HG03159 (cell line): ENCODE measurements around the gene CD74.

Source experiments
- ATAC-seq: cut with Tn5 transposase; IDR thresholded peaks from one replicate; pipeline ENCODE4 v1.9.1; 2021; ENCODE audit warnings: mild to moderate bottlenecking, moderate library complexity; ENCODE audit not compliant: unreplicated experiment

Gene CD74

GRCh38 chr5:150397782-150398721, 14.7 kb downstream of the CD74 start:
- no peak for ATAC-seq

DNA sequence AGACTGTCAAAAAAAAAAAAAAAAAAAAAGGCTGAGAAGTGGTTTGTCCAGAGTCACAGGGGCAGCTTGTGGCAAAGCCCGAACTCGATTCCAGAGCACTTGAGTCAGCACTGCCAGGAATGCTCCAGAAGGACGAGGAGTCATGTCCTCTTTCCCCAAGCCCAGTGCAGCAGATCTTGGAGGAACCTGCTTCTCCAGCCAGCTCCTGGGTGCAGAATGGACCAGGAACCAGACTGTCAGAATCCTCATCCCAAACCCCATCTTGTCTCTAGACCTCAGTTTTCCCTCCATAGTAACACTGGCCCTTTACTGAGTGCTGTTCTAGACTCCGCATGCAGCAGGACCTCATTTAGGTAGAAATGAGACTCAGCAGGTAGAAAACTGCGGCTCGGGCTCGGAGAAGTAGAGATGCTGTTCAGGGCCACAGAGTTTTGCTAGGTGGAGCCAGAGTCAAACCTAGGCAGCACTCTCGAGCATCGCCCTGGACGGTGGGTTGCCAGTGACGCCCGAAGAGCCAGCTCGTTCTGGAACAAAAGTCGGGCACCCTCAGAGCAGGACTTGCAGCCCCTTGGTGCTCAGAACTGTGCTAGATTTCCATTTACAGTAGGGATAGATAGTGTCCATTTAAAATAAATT, 15.4 kb downstream of the CD74 start:
- ATAC-seq = no peak

- ATAC-seq = no peak
Measured at GRCh38 chr5:150396267-150396666, 16.4 kb downstream of the CD74 start.

- no peak for ATAC-seq
Measured at GRCh38 chr5:150395688-150395975, 17.1 kb downstream of the CD74 start.

DNA sequence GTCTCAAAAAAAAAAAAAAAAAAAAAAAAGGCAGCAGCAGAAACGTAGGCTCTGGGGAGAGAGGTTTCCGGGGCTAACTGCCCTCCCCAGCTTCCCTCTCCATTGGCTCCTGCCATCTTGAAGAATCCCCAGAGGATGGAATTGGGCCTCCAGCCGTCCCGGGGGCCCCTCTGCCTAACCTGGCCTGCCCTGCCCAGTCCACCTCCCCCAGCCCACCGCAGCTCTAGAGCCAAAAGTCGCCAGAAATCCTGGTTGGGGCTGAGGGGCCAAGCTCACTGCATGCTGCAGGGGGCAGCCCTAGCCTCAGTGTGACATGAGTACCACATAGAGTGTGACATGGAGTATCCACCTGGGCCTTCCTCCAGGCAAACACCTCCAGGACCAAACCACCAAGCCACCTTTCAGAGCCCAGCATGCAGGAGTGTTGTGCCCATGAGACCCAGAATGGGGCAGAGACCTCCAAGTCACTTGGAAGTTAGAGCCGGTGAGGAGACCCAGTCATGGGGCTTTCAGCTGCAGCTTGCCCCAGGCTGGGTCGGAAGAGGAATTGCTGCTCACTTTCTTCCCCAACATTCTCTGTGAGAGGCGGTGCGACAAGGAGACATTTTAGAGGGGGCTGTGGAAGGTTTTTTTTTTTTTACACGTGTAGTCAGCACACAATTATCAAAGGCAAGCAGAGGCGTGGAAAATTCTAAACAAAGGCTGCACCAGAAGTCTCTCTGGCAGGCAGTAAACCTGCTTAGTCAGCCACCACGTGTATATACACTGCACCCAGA, 17.6 kb downstream of the CD74 start:
- ATAC-seq = no peak

DNA sequence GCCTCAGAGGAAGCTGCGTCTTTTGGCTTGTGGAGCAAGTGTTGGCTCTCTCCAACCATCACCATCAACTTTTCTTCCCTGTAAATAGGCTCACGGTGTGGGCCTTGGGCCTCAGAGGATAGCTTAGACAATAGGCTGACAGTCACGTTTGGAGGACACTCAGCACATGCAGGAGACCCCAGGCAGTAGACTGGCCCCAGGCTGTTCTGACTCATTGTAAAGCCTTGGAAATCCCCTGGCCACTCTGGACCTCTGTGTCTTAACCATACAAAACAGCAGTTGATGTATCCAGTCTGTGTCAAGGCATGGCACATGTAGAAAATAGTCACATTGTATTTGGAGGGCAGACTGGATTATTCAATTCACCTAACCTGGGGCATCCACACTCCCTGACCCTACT, 18.6 kb downstream of the CD74 start:
- no peak for ATAC-seq

GRCh38 chr5:150393096-150393645, 19.5 kb downstream of the CD74 start:
- no peak for ATAC-seq

- ATAC-seq = no peak
Measured at GRCh38 chr5:150392680-150393079, 20.0 kb downstream of the CD74 start.

- no peak for ATAC-seq
Measured at GRCh38 chr5:150391986-150392385, 20.7 kb downstream of the CD74 start.

DNA sequence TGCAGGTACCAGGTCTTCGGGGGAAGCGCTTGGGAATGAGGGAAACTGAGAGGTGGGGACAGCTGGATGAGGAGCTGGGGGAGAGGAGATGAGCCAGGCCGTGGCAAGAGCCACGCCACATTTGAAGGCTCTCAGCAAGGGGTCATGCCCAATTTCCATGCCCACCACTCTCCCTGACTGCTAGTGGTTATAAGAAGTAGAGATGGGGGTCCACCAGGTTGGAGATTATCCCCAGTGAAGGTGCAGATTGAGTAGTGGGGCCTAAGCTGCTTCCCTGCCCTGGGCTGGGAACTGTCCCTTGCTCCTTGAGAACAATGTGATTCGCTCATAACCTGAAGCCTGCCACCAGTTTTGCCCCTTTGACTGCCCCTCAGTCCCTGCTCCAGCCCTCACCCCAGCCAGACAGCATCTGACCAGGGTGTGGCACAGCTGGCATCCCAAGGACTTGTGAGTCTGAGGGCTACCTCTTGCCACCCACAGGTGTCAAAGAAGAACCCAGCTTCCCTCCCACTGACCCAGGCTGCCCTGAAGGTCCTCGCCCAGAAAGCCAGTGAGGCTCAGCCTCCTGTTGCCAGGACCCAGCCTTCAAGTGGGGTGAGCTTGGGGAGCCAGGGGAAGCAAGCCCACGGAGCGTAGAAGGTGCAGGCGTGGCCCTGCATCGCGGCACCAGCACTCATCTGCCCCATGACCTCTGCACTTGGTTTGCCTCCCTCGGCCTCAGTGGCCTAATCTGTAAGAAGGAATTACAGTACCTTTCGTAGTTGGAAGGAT, 21.5 kb downstream of the CD74 start:
- ATAC-seq = no peak

GRCh38 chr5:150389531-150390266, 23.0 kb downstream of the CD74 start:
- ATAC-seq = no peak

DNA sequence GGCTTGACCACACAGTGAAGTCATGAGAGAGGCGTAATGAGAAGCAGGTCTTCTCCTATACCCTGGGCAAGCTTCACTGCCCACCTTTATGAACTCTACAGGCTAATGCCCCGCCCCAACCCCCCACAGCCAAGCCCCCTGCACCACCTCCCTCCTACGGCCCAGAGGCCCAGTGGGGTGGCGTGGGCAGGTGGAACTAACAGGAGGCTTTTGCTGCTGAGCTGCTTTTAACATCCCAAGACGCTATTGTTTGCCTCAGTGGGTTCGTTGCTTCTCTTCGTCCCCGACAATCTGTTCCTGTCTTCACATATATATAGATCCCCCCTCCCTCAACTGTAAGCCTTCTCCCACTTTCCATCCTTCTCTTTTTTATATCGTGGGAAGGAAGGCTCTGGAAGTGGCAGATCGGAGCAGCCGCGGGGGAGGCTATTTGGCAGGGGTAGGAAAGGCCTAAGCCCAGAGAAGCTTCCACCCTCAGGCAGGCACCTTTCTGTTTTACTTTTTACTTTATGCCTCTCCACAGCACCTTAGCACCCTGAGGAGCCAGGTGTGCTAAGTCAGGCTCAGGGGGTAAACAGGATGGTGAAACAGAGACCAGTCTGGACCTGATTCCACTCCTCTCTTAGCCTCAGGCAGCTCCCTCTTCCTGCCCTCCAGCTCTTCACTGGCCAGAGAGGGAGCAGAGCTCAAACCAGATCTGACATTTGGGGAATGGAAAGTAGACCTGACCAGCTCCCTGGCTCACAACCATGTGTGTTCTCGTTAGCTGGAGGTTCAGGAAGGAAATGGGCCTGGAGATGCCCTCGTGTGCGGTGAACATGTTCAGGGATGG, 26.5 kb downstream of the CD74 start:
- ATAC-seq = no peak

DNA sequence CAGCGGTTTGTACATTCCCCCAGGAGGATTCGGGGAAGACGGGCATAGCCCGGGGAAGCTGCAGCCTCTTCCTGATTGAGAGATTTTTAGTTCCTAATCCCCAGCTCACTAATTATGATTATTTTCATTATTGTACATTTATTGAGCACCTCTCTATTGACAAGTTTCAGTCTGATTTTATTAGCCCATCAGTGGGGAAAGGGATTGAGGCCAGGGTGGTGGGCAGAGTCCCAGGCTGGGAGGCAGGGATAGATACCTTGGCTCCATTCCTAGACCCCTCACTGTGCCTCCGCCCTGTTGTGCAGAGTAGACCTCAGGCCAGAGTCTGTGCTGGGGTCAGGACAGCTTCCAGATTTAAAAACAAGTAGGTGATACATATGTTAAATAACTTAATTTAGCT, 28.0 kb downstream of the CD74 start:
- ATAC-seq = no peak

DNA sequence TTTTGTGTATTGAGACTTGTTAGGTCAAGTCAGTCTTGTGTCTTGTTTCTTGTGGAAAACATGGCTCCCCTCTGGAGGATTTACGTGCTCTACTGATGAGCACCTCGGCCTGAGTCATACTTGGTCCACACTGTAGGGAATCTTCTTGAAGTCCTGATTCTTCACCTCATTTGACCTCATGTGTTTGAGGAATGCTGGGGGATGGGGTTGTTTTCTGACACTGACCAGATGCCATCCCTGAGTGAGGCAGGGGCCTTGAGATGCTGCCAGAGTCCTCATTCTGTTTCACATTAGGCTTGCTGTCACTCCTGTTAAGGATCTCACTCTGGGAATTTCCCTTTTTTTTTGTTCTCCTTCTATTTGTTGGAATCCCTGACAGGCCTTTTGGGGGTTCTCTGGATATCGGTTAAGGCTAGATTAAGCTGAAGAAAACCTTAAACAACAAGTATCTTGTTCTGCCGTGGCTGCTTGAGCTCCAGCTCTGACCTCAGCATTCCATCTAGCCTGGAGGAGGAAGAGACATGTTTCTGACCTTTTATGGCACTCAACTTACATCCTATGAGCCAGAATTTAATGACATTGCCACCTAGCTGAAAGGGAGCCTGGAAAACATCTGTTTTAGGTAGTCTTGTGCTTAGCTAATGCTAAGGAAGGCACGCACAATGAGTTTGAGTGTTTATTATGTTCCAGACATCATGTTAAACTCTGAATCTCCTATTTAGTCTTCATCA, 34.6 kb downstream of the CD74 start:
- no peak for ATAC-seq

DNA sequence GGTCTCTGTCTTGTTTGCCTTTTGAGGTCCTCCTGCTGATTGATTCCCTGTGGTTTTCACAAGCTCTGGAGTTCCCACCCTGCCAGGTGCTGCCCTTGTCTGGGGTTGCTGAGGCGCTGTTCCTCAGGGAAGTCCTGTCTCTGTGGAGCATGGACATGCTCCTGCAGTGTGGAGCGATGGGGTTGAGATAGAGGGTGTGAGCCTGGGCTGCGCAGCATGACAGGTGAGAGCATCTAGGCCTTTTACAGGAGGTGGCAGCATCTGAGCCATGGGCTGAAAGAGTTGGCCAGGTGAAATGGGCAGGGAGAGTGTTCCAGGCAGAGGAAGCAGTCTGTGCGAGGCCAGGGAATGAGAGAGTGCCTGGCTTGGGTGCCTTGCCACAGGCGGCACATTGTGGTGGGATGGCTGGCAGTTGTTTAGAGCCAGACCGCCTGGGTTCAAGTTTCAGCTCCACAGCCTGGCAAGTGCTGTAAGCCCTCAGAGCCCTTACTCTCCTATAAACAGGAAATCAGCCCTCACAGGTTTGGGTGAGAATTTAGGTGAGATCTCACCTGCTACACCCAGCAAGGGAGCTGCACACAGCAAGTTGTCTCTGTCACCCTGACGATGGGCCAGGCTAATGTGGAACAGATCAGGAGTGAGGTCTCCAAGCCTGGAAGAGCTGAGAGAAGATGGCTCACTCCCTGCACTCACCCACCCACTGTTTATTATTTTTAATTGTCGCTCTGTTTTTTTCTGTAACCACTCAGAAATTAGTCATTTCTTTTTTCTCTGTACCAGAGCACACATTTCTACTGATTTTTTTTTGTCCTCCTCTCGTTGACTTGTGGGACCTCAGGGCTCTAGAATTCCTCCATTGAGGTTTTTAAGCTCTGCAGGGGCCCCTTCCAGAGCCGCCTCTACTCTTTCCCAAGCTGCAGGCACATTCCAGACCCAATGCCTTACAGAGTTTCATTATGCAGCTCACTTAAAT, 35.6 kb downstream of the CD74 start:
- no peak for ATAC-seq

DNA sequence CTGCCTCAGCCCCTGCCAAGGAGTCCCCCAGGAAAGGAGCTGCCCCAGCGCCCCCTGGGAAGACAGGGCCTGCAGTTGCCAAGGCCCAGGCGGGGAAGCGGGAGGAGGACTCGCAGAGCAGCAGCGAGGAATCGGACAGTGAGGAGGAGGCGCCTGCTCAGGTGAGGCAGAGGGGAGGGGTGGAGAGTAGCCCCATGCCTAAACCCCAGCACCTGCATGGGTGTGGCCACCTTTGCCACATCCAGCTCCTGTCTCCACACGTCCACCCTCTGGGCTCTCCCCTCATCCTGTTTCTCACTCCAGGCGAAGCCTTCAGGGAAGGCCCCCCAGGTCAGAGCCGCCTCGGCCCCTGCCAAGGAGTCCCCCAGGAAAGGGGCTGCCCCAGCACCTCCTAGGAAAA, 38.1 kb downstream of the CD74 start:
- no peak for ATAC-seq

- no peak for ATAC-seq
Measured at GRCh38 chr5:150372639-150373038, 40.1 kb downstream of the CD74 start.
